ENCODE data around the gene TBC1D7.

DNA sequence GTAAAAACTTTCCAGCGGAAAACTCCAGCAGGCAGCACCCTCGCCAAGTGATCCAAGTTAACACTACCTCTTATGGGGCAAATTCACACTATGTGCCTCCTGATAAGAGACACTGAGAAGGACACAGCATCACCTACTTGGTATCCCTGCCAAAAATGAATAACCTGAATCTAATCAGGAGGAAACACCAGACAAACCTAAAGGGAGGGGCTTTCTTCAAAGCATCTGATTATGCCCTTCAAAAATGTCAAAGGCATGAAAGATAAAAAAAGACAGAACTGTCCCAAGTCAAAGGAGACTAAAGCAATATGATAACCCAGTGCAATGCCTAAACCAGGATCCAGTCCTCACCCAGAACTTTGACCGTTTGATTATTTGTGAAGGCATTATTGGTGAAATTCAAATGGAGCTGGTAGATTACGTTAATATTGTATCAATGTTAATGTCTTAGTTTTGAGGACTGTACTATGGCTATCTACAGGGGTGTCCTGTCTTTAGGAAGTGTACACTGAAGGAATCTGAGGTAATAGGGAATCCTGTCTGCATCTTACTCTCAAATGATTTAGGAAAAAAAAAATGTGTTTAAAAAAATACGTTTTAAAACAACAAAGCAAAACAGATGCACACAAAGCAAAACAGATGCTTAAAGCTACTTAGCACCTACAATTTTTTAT, 8.3 kb downstream of the TBC1D7 start:
- TF ChIP-seq, protein P1, sequence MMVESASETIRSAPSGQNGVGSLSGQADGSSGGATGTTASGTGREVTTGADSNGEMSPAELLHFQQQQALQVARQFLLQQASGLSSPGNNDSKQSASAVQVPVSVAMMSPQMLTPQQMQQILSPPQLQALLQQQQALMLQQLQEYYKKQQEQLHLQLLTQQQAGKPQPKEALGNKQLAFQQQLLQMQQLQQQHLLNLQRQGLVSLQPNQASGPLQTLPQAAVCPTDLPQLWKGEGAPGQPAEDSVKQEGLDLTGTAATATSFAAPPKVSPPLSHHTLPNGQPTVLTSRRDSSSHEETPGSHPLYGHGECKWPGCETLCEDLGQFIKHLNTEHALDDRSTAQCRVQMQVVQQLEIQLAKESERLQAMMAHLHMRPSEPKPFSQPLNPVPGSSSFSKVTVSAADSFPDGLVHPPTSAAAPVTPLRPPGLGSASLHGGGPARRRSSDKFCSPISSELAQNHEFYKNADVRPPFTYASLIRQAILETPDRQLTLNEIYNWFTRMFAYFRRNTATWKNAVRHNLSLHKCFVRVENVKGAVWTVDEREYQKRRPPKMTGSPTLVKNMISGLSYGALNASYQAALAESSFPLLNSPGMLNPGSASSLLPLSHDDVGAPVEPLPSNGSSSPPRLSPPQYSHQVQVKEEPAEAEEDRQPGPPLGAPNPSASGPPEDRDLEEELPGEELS (CRISPR knock-in tag; IDR thresholded peaks at IDR 0.05), result no peak
- TF ChIP-seq, protein P2, sequence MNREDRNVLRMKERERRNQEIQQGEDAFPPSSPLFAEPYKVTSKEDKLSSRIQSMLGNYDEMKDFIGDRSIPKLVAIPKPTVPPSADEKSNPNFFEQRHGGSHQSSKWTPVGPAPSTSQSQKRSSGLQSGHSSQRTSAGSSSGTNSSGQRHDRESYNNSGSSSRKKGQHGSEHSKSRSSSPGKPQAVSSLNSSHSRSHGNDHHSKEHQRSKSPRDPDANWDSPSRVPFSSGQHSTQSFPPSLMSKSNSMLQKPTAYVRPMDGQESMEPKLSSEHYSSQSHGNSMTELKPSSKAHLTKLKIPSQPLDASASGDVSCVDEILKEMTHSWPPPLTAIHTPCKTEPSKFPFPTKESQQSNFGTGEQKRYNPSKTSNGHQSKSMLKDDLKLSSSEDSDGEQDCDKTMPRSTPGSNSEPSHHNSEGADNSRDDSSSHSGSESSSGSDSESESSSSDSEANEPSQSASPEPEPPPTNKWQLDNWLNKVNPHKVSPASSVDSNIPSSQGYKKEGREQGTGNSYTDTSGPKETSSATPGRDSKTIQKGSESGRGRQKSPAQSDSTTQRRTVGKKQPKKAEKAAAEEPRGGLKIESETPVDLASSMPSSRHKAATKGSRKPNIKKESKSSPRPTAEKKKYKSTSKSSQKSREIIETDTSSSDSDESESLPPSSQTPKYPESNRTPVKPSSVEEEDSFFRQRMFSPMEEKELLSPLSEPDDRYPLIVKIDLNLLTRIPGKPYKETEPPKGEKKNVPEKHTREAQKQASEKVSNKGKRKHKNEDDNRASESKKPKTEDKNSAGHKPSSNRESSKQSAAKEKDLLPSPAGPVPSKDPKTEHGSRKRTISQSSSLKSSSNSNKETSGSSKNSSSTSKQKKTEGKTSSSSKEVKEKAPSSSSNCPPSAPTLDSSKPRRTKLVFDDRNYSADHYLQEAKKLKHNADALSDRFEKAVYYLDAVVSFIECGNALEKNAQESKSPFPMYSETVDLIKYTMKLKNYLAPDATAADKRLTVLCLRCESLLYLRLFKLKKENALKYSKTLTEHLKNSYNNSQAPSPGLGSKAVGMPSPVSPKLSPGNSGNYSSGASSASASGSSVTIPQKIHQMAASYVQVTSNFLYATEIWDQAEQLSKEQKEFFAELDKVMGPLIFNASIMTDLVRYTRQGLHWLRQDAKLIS (CRISPR knock-in tag; IDR thresholded peaks at IDR 0.05; ENCODE audit: borderline replicate concordance), result no peak
- TF ChIP-seq, protein P3, sequence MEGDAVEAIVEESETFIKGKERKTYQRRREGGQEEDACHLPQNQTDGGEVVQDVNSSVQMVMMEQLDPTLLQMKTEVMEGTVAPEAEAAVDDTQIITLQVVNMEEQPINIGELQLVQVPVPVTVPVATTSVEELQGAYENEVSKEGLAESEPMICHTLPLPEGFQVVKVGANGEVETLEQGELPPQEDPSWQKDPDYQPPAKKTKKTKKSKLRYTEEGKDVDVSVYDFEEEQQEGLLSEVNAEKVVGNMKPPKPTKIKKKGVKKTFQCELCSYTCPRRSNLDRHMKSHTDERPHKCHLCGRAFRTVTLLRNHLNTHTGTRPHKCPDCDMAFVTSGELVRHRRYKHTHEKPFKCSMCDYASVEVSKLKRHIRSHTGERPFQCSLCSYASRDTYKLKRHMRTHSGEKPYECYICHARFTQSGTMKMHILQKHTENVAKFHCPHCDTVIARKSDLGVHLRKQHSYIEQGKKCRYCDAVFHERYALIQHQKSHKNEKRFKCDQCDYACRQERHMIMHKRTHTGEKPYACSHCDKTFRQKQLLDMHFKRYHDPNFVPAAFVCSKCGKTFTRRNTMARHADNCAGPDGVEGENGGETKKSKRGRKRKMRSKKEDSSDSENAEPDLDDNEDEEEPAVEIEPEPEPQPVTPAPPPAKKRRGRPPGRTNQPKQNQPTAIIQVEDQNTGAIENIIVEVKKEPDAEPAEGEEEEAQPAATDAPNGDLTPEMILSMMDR (IDR thresholded peaks at IDR 0.05), result no peak

Measured in WTC11 (cell line).